Liver (tissue), 3 donors: ENCODE data around the gene SLC22A6.

Experiments used
- ATF3 ChIP-seq: IDR thresholded peaks from 2 replicates; pipeline ENCODE4 v1.6.1; 2016; ENCODE audit warnings: antibody characterized with exemption
- CTCF ChIP-seq: fragments of 150-350 bp; IDR thresholded peaks from 2 replicates; pipeline ENCODE4 v1.5.1; 2017; ENCODE audit warnings: improper control_type of control experiment, low read depth, low read length; ENCODE audit not compliant: missing input control
- FOXA1 ChIP-seq: IDR thresholded peaks from 2 replicates; pipeline ENCODE4 v1.6.1; 2016; ENCODE audit warnings: antibody characterized with exemption
- MAX ChIP-seq: IDR thresholded peaks from 2 replicates; pipeline ENCODE4 v1.6.1; 2016; ENCODE audit warnings: antibody characterized with exemption
- NR2F2 ChIP-seq: IDR thresholded peaks from 2 replicates; pipeline ENCODE4 v1.6.1; 2016; ENCODE audit warnings: antibody characterized with exemption
- REST ChIP-seq: IDR thresholded peaks from 2 replicates; pipeline ENCODE4 v1.6.1; 2016; ENCODE audit warnings: antibody characterized with exemption, mild to moderate bottlenecking
- SP1 ChIP-seq: IDR thresholded peaks from 2 replicates; pipeline ENCODE4 v1.6.1; 2018; ENCODE audit warnings: antibody characterized with exemption, mild to moderate bottlenecking
- donor health status: healthy.
- donor health status: healthy.

- TF ChIP-seq FOXA1 (no peak), REST (no peak), NR2F2 (no peak), CTCF (no peak), SP1 (no peak), MAX (no peak), ATF3 (no peak)
Observed at GRCh38 chr11:62930666-62931065, 54.1 kb downstream of the SLC22A6 start.
